Measurements from ENCODE around the gene TCEANC2. TPM values are rescaled to one million over a fixed set of nuclear protein-coding genes. Genes with fewer than 3 reads are reported as not detected.

Gene TCEANC2
- total and polyA plus RNA-seq, 2 donors (not counting 3 experiments of a cell fraction or from before 2014, with no cell fraction given), result 3.2 to 6.1 TPM

GRCh38 chr1:54051933-54052430, 1.4 kb upstream of the TCEANC2 start:
- no peaks in the 10 kb centered on the region for H3K9me1 ChIP-seq (replicated peaks; ENCODE audit: control insufficient read depth, extremely low read depth, insufficient read depth, low read length)
- H3K79me2 ChIP-seq (ENCODE audit: control insufficient read depth, insufficient read depth, low read length), result peaks cover 28% of the 10 kb centered on the region
- H3K27ac ChIP-seq (ENCODE audit: insufficient read depth, low read depth, low read length), result peak overlapping the region; percentile 52
- no peaks in the 10 kb centered on the region for H4K20me1 ChIP-seq (replicated peaks; ENCODE audit: control insufficient read depth, extremely low read depth, insufficient read depth, low read length)
- H3K4me2 ChIP-seq (ENCODE audit: insufficient read depth, low read length), result peak overlapping the region; percentile 94
- H3K27me3 ChIP-seq (ENCODE audit: control insufficient read depth in 2 of 2, insufficient read depth in 2 of 2, low read length in 2 of 2), result no peaks in the 10 kb centered on the region
- peak overlapping the region; percentile 37 for H2AFZ ChIP-seq (ENCODE audit: low read depth, low read length)
- no peaks in the 10 kb centered on the region for H3K9me3 ChIP-seq (replicated peaks; ENCODE audit: control insufficient read depth, insufficient read depth, low read length)
- BruUV-seq (replicated peaks), result no TSS peak
- dilution Hi-C loops (cut with MboI; ENCODE audit: extremely low pct_ligation_motif_present, low sequenced_read_pairs), result no loop called here
- no peak for TF ChIP-seq MAX (IDR thresholded peaks at IDR 0.05; ENCODE audit: insufficient read depth, insufficient read length)
- no peak for TF ChIP-seq EZH2 (IDR thresholded peaks at IDR 0.05; ENCODE audit: borderline replicate concordance, low read depth, low read length, severe bottlenecking)
- no peak for TF ChIP-seq MYC (IDR thresholded peaks at IDR 0.05; ENCODE audit: low read depth, low read length)
- no peak for TF ChIP-seq POLR2A (IDR thresholded peaks at IDR 0.05; ENCODE audit: low read depth, low read length)
- TF ChIP-seq, protein P1, sequence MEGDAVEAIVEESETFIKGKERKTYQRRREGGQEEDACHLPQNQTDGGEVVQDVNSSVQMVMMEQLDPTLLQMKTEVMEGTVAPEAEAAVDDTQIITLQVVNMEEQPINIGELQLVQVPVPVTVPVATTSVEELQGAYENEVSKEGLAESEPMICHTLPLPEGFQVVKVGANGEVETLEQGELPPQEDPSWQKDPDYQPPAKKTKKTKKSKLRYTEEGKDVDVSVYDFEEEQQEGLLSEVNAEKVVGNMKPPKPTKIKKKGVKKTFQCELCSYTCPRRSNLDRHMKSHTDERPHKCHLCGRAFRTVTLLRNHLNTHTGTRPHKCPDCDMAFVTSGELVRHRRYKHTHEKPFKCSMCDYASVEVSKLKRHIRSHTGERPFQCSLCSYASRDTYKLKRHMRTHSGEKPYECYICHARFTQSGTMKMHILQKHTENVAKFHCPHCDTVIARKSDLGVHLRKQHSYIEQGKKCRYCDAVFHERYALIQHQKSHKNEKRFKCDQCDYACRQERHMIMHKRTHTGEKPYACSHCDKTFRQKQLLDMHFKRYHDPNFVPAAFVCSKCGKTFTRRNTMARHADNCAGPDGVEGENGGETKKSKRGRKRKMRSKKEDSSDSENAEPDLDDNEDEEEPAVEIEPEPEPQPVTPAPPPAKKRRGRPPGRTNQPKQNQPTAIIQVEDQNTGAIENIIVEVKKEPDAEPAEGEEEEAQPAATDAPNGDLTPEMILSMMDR (IDR thresholded peaks at IDR 0.05; ENCODE audit: extremely low read depth in 1 of 2, insufficient read depth in 1 of 2, low read depth in 1 of 2, low read length in 2 of 2), result no peak
- TF ChIP-seq POLR2AphosphoS5 (IDR thresholded peaks at IDR 0.05; ENCODE audit: insufficient read depth, low read depth, low read length), result no peak
- TF ChIP-seq FOS (IDR thresholded peaks at IDR 0.05; ENCODE audit: borderline replicate concordance, insufficient read depth, low read length), result no peak
- TF ChIP-seq GATA2 (IDR thresholded peaks at IDR 0.05; ENCODE audit: insufficient read depth, insufficient read length, low read depth, low read length), result no peak
- no peak for TF ChIP-seq JUN (IDR thresholded peaks at IDR 0.05; ENCODE audit: borderline replicate concordance, insufficient read depth, insufficient read length, low read depth)
- CTCF ChIA-PET, result interaction anchor here (0.7 to 2.2 kb wide), 3 partner anchors 8 to 173 kb away, joined by 3 to 8 read pairs (median 3); no protein-coding TSS in a partner anchor
- DNase-seq (ENCODE audit: low read depth, low spot score), result peak; percentile 54
- intact Hi-C loops (cut with micrococcal nuclease), result loop anchor here (2.0 to 5.0 kb wide), 3 partner anchors 355 to 663 kb away; partner anchors contain the start of genes SSBP3 and TTC4
- POLR2A ChIA-PET, result no interaction called here
- peak overlapping the region; percentile 81 to 96 (median 91) for H3K4me3 ChIP-seq (replicated peaks in 1 of 3; ENCODE audit: insufficient read depth in 1 of 3, low read depth in 1 of 3, low read length in 3 of 3)
- peak; percentile 54 for FAIRE-seq
- H3K36me3 ChIP-seq (ENCODE audit: control insufficient read depth in 2 of 2, extremely low read depth in 1 of 2, insufficient read depth in 2 of 2, low read length in 2 of 2), result no peaks in the 10 kb centered on the region
- H3K4me1 ChIP-seq (ENCODE audit: control insufficient read depth, extremely low read depth, insufficient read depth, low read length), result peaks cover 23% of the 10 kb centered on the region
- peak overlapping the region; percentile 77 for H3K9ac ChIP-seq (replicated peaks; ENCODE audit: extremely low read depth, insufficient read depth, low read length)
